Thoracic aorta (tissue), 2 donors: Measurements from ENCODE around the gene SHISAL1. TPM values are rescaled to one million over a fixed set of nuclear protein-coding genes. Genes with fewer than 3 reads are reported as not detected.

Experiments used
- ATAC-seq: fragments of 150-250 bp; one replicate; pipeline ENCODE4 v1.8.0; 2017; ENCODE audit warnings: low read depth; ENCODE audit not compliant: insufficient number of reproducible peaks, low FRiP score
- DNase-seq: peaks from one replicate; pipeline ENCODE4 v3.0.0-alpha.2; 2020; ENCODE audit warnings: low spot score
- H3K27ac ChIP-seq, 2 donors: fragments of 200-600 bp; sonication (generic); 1 replicate in 1 of 2; 2 replicates in 1 of 2; pipeline ENCODE4 v1.5.1; 2016; ENCODE audit warnings: mild to moderate bottlenecking in 2 of 2, moderate library complexity in 2 of 2
- H3K27me3 ChIP-seq: fragments of 200-600 bp; sonication (generic); replicated peaks from 2 replicates; pipeline ENCODE4 v1.6.0; 2016; ENCODE audit warnings: mild to moderate bottlenecking; ENCODE audit not compliant: insufficient read depth
- H3K36me3 ChIP-seq: fragments of 200-600 bp; sonication (generic); one replicate; pipeline ENCODE4 v1.5.1; 2016
- H3K4me1 ChIP-seq, 2 donors: fragments of 200-600 bp; sonication (generic); 1 replicate in 1 of 2; 2 replicates in 1 of 2; pipeline versions ENCODE4 v1.5.1 to v1.6.0; 2016; ENCODE audit warnings: low read depth in 2 of 2, mild to moderate bottlenecking in 1 of 2; ENCODE audit not compliant: control insufficient read depth in 1 of 2
- H3K4me3 ChIP-seq: fragments of 200-600 bp; sonication (generic); 2 replicates; pipeline ENCODE4 v1.5.1; 2016; ENCODE audit warnings: mild to moderate bottlenecking
- H3K9me3 ChIP-seq: fragments of 200-600 bp; sonication (generic); 2 replicates; pipeline ENCODE4 v1.5.1; 2016
- total RNA-seq, 2 donors: library from RNA; depleted of rRNA; stranded (reverse); fragments of >200 nt; gene quantifications; one replicate each; pipeline versions ENCODE4 v1.1.0 to v1.2.3, GENCODE V29; 2016
- TF ChIP-seq, protein P1 (sequence below): fragments of 200-600 bp; sonication (generic); IDR thresholded peaks from one replicate; pipeline ENCODE4 v1.5.1; 2019; ENCODE audit warnings: antibody characterized with exemption

The SHISAL1 gene
- total RNA-seq, 2 donors from 2014 or later: 0.81 to 3.4 TPM

DNA sequence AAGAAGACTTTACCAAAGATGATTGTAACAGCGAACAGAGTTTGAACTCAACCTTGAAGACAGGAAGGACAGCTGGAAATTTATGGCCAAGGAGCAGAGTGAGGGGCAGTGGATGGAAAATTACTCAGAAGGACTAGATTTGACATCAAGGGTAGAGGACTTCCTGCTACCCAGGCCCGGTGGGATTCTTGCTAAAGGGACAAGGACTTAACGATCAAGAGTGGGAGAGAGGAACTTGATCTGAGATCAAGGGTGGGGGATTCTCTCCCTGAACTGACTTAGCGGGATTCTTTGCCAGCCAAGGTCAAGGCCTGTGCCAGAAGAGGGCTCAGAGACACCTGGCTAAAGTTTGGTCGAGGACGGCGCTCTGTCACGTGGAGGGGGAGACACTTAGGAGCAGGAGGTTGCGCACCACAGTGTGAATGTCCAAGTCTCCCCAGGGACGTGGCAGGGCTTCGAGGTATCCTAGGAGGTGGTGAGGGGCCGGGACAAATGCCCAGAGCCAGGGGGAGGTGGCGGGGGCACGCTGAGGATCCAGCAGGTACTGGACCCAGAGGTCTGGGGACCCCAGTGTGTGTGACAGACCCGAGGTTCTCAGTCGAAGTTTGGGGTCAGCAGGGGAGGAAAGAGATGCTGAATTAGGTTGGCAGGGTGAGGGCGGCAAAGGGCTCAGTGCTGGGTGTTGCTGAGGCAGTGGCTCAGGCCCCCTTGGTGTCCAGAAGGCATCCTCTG lies 46.1 kb upstream of the SHISAL1 start:
- no peaks in the 10 kb centered on the region for H3K27me3 ChIP-seq
- DNase-seq: no peak
- ATAC-seq: no peak

DNA sequence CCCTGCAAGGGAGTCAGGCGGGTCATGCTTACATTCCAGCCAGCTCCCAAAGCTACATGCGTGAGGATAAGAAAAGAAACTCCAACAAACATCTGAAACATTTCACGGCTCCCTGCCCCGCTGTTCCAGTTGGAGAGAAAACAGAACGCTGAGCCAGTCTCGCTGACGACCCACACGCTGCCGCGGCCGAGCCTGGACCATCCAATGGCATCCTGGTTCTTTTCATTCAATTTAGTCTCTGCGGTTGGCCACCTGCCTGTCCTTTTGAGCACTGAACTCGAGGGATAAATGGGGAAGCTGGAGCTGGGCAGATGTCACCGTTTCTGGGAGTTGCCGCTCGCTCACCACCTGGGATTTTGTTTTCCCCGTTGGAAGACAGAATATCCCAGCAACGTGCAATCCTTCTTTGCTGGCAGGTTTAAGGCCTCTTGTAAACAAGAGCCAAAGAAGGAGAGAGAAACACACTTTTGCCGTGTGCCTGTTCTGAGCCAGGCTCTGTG lies 45.3 kb upstream of the SHISAL1 start:
- no peak for DNase-seq
- peaks cover 20 to 55% of the 10 kb centered on the region in 2 donors for H3K4me1 ChIP-seq

More for the DNA sequence above, 46.1 kb upstream of the SHISAL1 start:
- H3K4me3 ChIP-seq: no peak overlapping the region
- H3K9me3 ChIP-seq: no peaks in the 10 kb centered on the region
- H3K36me3 ChIP-seq: no peaks in the 10 kb centered on the region
- no peak overlapping the region for H3K27ac ChIP-seq
- TF ChIP-seq, protein P1, sequence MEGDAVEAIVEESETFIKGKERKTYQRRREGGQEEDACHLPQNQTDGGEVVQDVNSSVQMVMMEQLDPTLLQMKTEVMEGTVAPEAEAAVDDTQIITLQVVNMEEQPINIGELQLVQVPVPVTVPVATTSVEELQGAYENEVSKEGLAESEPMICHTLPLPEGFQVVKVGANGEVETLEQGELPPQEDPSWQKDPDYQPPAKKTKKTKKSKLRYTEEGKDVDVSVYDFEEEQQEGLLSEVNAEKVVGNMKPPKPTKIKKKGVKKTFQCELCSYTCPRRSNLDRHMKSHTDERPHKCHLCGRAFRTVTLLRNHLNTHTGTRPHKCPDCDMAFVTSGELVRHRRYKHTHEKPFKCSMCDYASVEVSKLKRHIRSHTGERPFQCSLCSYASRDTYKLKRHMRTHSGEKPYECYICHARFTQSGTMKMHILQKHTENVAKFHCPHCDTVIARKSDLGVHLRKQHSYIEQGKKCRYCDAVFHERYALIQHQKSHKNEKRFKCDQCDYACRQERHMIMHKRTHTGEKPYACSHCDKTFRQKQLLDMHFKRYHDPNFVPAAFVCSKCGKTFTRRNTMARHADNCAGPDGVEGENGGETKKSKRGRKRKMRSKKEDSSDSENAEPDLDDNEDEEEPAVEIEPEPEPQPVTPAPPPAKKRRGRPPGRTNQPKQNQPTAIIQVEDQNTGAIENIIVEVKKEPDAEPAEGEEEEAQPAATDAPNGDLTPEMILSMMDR: no peak
- H3K4me1 ChIP-seq: peaks cover 23 to 64% of the 10 kb centered on the region in 2 donors

DNA sequence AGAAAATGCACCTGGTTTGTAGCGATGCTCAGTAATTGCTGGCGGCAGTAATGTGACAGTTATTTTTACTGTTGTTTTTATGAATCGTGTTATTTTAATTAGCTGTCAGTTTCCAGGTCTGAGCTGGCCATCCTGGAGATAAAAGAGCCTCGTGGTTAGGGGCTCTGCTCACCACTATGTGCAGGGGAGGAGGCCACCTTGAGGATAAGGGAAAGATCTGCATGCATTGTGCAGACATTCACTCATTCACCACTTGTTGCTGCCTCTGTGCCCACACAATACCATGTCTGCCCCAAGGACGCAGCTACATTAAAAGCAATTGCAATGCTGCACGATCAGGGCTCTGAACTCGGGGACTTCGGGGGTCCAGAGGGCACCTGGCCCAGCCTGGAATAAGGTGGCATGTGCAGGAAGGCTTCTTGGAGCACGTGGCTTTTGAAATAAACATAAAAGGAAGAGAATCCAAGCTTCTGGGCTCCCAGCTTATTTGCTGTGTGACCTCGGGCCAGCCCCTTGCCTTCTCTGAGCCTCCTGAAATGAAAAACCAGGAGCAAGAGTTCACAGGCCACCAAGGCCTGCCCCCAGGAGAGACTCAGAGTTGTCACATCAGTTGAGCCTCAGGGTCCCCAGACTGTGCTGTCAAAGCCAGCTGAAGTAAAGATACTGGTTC lies 44.7 kb upstream of the SHISAL1 start:
- no peak overlapping the region for H3K27ac ChIP-seq
- no peaks in the 10 kb centered on the region for H3K9me3 ChIP-seq
- H3K4me3 ChIP-seq: no peak overlapping the region
- TF ChIP-seq, protein P1: no peak
- ATAC-seq (no peak), DNase-seq (no peak)
- H3K36me3 ChIP-seq: no peaks in the 10 kb centered on the region
- no peaks in the 10 kb centered on the region for H3K27me3 ChIP-seq
- H3K4me1 ChIP-seq: peaks cover 16 to 50% of the 10 kb centered on the region in 2 donors

More for the DNA sequence above, 45.3 kb upstream of the SHISAL1 start:
- H3K4me3 ChIP-seq: no peak overlapping the region
- TF ChIP-seq, protein P1: no peak
- no peak for ATAC-seq
- no peaks in the 10 kb centered on the region for H3K27me3 ChIP-seq
- H3K36me3 ChIP-seq: no peaks in the 10 kb centered on the region
- H3K9me3 ChIP-seq: no peaks in the 10 kb centered on the region
- no peak overlapping the region for H3K27ac ChIP-seq

DNA sequence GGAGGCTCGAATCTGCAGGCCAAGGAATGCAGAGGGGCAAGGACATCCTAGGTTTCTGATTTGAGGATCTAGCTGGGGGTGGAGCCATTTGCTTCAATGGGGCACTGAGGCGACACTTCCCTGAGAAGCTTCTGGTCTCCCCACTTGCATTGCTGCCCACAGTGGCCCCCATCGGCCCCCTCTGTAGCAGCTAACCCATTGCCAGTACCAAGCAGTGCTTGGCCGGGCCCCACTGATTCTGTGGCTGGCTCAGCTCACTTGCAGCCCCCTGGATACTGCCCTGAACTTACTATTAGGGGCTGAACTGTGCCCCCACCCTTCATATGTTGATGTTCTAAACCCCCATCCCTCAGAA lies 42.9 kb upstream of the SHISAL1 start:
- ATAC-seq (no peak), DNase-seq (no peak)
- H3K9me3 ChIP-seq: no peaks in the 10 kb centered on the region
- peaks cover 12 to 45% of the 10 kb centered on the region in 2 donors for H3K4me1 ChIP-seq
- TF ChIP-seq, protein P1: no peak
- no peak overlapping the region for H3K4me3 ChIP-seq
- no peak overlapping the region for H3K27ac ChIP-seq
- H3K36me3 ChIP-seq: no peaks in the 10 kb centered on the region
- H3K27me3 ChIP-seq: no peaks in the 10 kb centered on the region

DNA sequence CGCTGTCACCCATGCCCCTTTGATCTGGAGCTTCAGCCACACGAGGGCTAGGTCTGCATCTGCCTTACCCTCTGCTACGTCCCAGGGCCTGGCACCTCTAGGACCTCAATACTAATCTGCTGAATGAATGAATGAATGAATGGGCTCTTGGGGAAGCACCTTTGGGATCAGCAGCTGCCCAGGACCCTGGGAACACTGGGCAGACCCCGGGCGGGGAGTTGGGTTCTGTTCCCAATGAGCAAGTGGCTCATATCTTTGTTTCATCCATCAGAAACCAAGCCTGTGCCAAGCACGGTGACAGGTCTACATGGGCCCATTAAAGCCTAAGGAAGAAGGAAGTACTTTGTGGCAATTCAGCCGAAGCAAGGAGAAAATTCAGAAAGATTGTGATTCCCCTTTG lies 41.5 kb upstream of the SHISAL1 start:
- Histone ChIP-seq H3K36me3 (no peaks in the 10 kb centered on the region), H3K9me3 (no peaks in the 10 kb centered on the region), H3K27ac (no peak overlapping the region), H3K4me3 (no peak overlapping the region), H3K27me3 (no peaks in the 10 kb centered on the region), H3K4me1 (peaks cover 0 to 31% of the 10 kb centered on the region in 2 donors)
- TF ChIP-seq, protein P1: no peak
- ATAC-seq: no peak
- no peak for DNase-seq
